IMR-90 (cell line): ENCODE results near the gene CLDN14. TPM values are rescaled to one million over a fixed set of nuclear protein-coding genes. Genes with fewer than 3 reads are reported as not detected.

Experiments used
- ATAC-seq: fragments of 200-7000 bp; cut with Tn5 transposase; 2 replicates; pipeline ENCODE4 v1.9.1; 2020; ENCODE audit warnings: low read depth, mild to moderate bottlenecking, moderate library complexity
- BruUV-seq: library from RNA; stranded (reverse); fragments of 400-500 nt; replicated peaks from 2 replicates; lab custom pipeline; 2021; lab: Mats Ljungman, UMichigan
- CTCF ChIA-PET: fragments of 300-600 bp; formaldehyde crosslinking; extraction: SDS; loops from one replicate; lab custom pipeline; 2021; ENCODE audit warnings: antibody characterized with exemption; lab: Yijun Ruan, JAX
- POLR2A ChIA-PET: fragments of 300-600 bp; sonication (Branson Sonifier 250); formaldehyde crosslinking; loops from one replicate; lab custom pipeline; 2022; ENCODE audit warnings: antibody characterized with exemption; ENCODE audit not compliant: unreplicated experiment; lab: Charles Lee
- DNase-seq: peaks from one replicate; pipeline ENCODE4 v3.0.0; 2013
- H2AFZ ChIP-seq: replicated peaks from 2 replicates; pipeline ENCODE3; 2013; ENCODE audit warnings: low read length, mild to moderate bottlenecking; ENCODE audit not compliant: poor library complexity
- H2AK5ac ChIP-seq: 2 replicates; pipeline ENCODE4 v1.6.1; 2013; ENCODE audit warnings: low read depth, low read length, inconsistent platforms
- H2AK9ac ChIP-seq: replicated peaks from 2 replicates; pipeline ENCODE3; 2013; ENCODE audit warnings: mild to moderate bottlenecking, low read depth, low read length, moderate library complexity; ENCODE audit not compliant: poor library complexity
- H2BK120ac ChIP-seq: 2 replicates; pipeline ENCODE4 v1.6.1; 2013; ENCODE audit warnings: low read depth, low read length, inconsistent platforms
- H2BK15ac ChIP-seq: 3 replicates; pipeline ENCODE4 v1.6.1; 2013; ENCODE audit warnings: low read depth, low read length, inconsistent platforms
- H2BK20ac ChIP-seq: 2 replicates; pipeline ENCODE4 v1.6.1; 2013; ENCODE audit warnings: low read depth, mild to moderate bottlenecking, inconsistent platforms, low read length, moderate library complexity
- H2BK5ac ChIP-seq: 2 replicates; pipeline ENCODE4 v1.6.1; 2013; ENCODE audit warnings: mild to moderate bottlenecking, low read depth, low read length, inconsistent platforms; ENCODE audit not compliant: poor library complexity, severe bottlenecking
- H3K14ac ChIP-seq: replicated peaks from 2 replicates; pipeline ENCODE4 v1.6.1; 2013; ENCODE audit warnings: low read depth, low read length, inconsistent platforms
- H3K18ac ChIP-seq: 2 replicates; pipeline ENCODE4 v1.6.1; 2013; ENCODE audit warnings: low read depth, low read length, control low read depth
- H3K23ac ChIP-seq: 2 replicates; pipeline ENCODE4 v1.6.1; 2013; ENCODE audit warnings: low read depth, low read length, inconsistent platforms
- H3K27ac ChIP-seq: 2 replicates; pipeline ENCODE4 v1.5.1; 2013; ENCODE audit warnings: mild to moderate bottlenecking, control low read depth, low read length; ENCODE audit not compliant: insufficient read depth
- H3K27me3 ChIP-seq: 2 replicates; pipeline ENCODE4 v1.6.1; 2013; ENCODE audit warnings: low read length; ENCODE audit not compliant: control insufficient read depth, insufficient read depth
- H3K36me3 ChIP-seq: 2 replicates; pipeline ENCODE4 v1.6.1; 2013; ENCODE audit warnings: low read length, mixed read lengths; ENCODE audit not compliant: control insufficient read depth, insufficient read depth
- H3K4ac ChIP-seq: 2 replicates; pipeline ENCODE4 v1.6.1; 2013; ENCODE audit warnings: low read depth, low read length, inconsistent platforms
- H3K4me1 ChIP-seq: 2 replicates; pipeline ENCODE4 v1.6.1; 2013; ENCODE audit warnings: low read length, mixed read lengths; ENCODE audit not compliant: control insufficient read depth, insufficient read depth
- H3K4me2 ChIP-seq: 2 replicates; pipeline ENCODE4 v1.6.1; 2013; ENCODE audit warnings: low read depth, mild to moderate bottlenecking, control low read depth, low read length, moderate library complexity
- H3K4me3 ChIP-seq: 2 replicates; pipeline ENCODE4 v1.5.1; 2013; ENCODE audit warnings: low read depth, mild to moderate bottlenecking, control low read depth, low read length, moderate library complexity; ENCODE audit not compliant: insufficient read depth
- H3K56ac ChIP-seq: 2 replicates; pipeline ENCODE4 v1.6.1; 2013; ENCODE audit warnings: low read length, inconsistent platforms; ENCODE audit not compliant: insufficient read depth; ENCODE audit errors: extremely low read depth
- H3K79me1 ChIP-seq, 2 experiments: 2 replicates each; pipeline ENCODE4 v1.6.1; 2013; ENCODE audit warnings: low read length in 2 of 2, inconsistent platforms in 1 of 2, low read depth in 1 of 2
- H3K9ac ChIP-seq: 2 replicates; pipeline ENCODE4 v1.6.1; 2013; ENCODE audit warnings: low read depth, low read length, control low read depth
- H3K9me1 ChIP-seq: 2 replicates; pipeline ENCODE4 v1.6.1; 2013; ENCODE audit warnings: low read length, inconsistent platforms; ENCODE audit not compliant: insufficient read depth
- H3K9me3 ChIP-seq: 2 replicates; pipeline ENCODE4 v1.6.1; 2013; ENCODE audit warnings: low read length; ENCODE audit not compliant: control insufficient read depth, insufficient read depth
- H4K20me1 ChIP-seq: 2 replicates; pipeline ENCODE4 v1.6.1; 2013; ENCODE audit warnings: low read length, inconsistent platforms; ENCODE audit not compliant: insufficient read depth
- H4K5ac ChIP-seq: 2 replicates; pipeline ENCODE4 v1.6.1; 2013; ENCODE audit warnings: mild to moderate bottlenecking, low read depth, low read length, control low read depth
- H4K8ac ChIP-seq, 2 experiments: 2 replicates each; pipeline ENCODE4 v1.6.1; 2013; ENCODE audit warnings: low read depth in 2 of 2, low read length in 2 of 2, control low read depth in 1 of 2, inconsistent platforms in 1 of 2
- H4K91ac ChIP-seq: 2 replicates; pipeline ENCODE4 v1.6.1; 2013; ENCODE audit warnings: low read depth, low read length, inconsistent platforms; ENCODE audit not compliant: insufficient read depth
- BHLHE40 ChIP-seq: fragments of 150-350 bp; IDR thresholded peaks from 2 replicates; pipeline ENCODE4 v1.6.1; 2016; ENCODE audit warnings: mild to moderate bottlenecking, low read depth, low read length
- CEBPB ChIP-seq: IDR thresholded peaks from 2 replicates; pipeline ENCODE4 v1.6.1; 2012; ENCODE audit warnings: low read depth, low read length, improper control_type of control experiment
- CHD1 ChIP-seq: IDR thresholded peaks from 2 replicates; pipeline ENCODE4 v1.6.1; 2012; ENCODE audit warnings: low read depth, low read length, improper control_type of control experiment
- CTCF ChIP-seq: conservative IDR thresholded peaks from 2 replicates; pipeline ENCODE4 v1.5.1; 2012; ENCODE audit warnings: mild to moderate bottlenecking, low read depth, low read length, improper control_type of control experiment
- ELK1 ChIP-seq: fragments of 150-350 bp; IDR thresholded peaks from 2 replicates; pipeline ENCODE4 v1.6.1; 2016; ENCODE audit warnings: low read depth, mild to moderate bottlenecking, low read length, moderate library complexity, borderline replicate concordance
- MAFK ChIP-seq: IDR thresholded peaks from 2 replicates; pipeline ENCODE4 v1.6.1; 2012; ENCODE audit warnings: low read depth, low read length, improper control_type of control experiment
- MXI1 ChIP-seq: IDR thresholded peaks from 2 replicates; pipeline ENCODE4 v1.6.1; 2012; ENCODE audit warnings: low read depth, mild to moderate bottlenecking, low read length, moderate library complexity, borderline replicate concordance
- POLR2A ChIP-seq: IDR thresholded peaks from 2 replicates; pipeline ENCODE4 v1.6.1; 2012; ENCODE audit warnings: mild to moderate bottlenecking, low read depth, low read length
- RAD21 ChIP-seq: IDR thresholded peaks from 2 replicates; pipeline ENCODE4 v1.6.1; 2012; ENCODE audit warnings: low read length, improper control_type of control experiment
- RCOR1 ChIP-seq: IDR thresholded peaks from 2 replicates; pipeline ENCODE4 v1.6.1; 2012; ENCODE audit warnings: mild to moderate bottlenecking, low read length, improper control_type of control experiment; ENCODE audit not compliant: insufficient replicate concordance
- RFX5 ChIP-seq: IDR thresholded peaks from 2 replicates; pipeline ENCODE4 v1.8.0; 2012; ENCODE audit warnings: low read depth, mild to moderate bottlenecking, low read length, moderate library complexity
- WGBS, 2 experiments: methylation state at CpG; one replicate each; pipeline versions ENCODE4 v1.1.5 to v1.1.7; 2013; ENCODE audit warnings: missing lambda C conversion rate in 2 of 2; ENCODE audit not compliant: insufficient read length in 1 of 2; ENCODE audit errors: extremely low coverage in 2 of 2; 5-methylcytosine and 5-hydroxymethylcytosine counted together
- dilution Hi-C: fragments of 300-500 bp; cut with HindIII; formaldehyde crosslinking; loops from one replicate; pipeline ENCODE4 v1.14.3; 2018; ENCODE audit warnings: low sequenced_read_pairs; ENCODE audit not compliant: unreplicated experiment
- in situ Hi-C: fragments of 300-500 bp; cut with MboI; formaldehyde crosslinking; loops from 3 replicates; pipeline ENCODE4 v1.14.3; 2019; ENCODE audit warnings: low sequenced_read_pairs, inconsistent platforms, mixed read lengths
- intact Hi-C: fragments of 100-400 bp; cut with micrococcal nuclease; formaldehyde crosslinking; loops from 2 replicates; pipeline ENCODE4 v1.10.0; 2022
- polyA plus RNA-seq, 3 experiments: library from polyadenylated mRNA; depleted of rRNA; stranded (reverse); fragments of >200 nt; gene quantifications; 2 replicates each; pipeline ENCODE4 v1.2.3, GENCODE V29; 2012; ENCODE audit warnings: low replicate concordance in 1 of 3
- total RNA-seq: library from RNA; depleted of rRNA; stranded (reverse); fragments of >200 nt; gene quantifications from 2 replicates; pipeline ENCODE4 v1.2.3, GENCODE V29; 2012

CLDN14 gene
- total and polyA plus RNA-seq, 2 of the 4 experiments (the other 2 are of a cell fraction): not detected

GRCh38 chr21:36454706-36455105 is 25.2 kb downstream of the CLDN14 start:
- no peak overlapping the region for H4K91ac ChIP-seq
- no peak for ATAC-seq
- WGBS, 2 experiments: 79% methylated on average over 3 of the region's 4 CpGs; no CpG with 5 or more reads in 1 of the 2 experiments
- no peak overlapping the region for H3K56ac ChIP-seq
- H2BK5ac ChIP-seq: no peak overlapping the region
- H3K9me1 ChIP-seq: 0 out of 2 replicates have a peak, but pooled peaks cover 2% of the 10 kb centered on the region
- no peaks in the 10 kb centered on the region for H3K9me3 ChIP-seq
- H2AFZ ChIP-seq: no peak overlapping the region
- CTCF ChIA-PET: interaction anchor here (0.7 to 0.9 kb wide), 2 partner anchors 11 to 70 kb away, joined by 3 read pairs; no protein-coding TSS in a partner anchor
- BruUV-seq: no TSS peak
- no peak overlapping the region for H3K23ac ChIP-seq
- no peak overlapping the region for H2BK20ac ChIP-seq
- H4K20me1 ChIP-seq: no peaks in the 10 kb centered on the region
- H4K5ac ChIP-seq: no peak overlapping the region
- no peak overlapping the region for H4K8ac ChIP-seq
- H3K9ac ChIP-seq: no peak overlapping the region
- in situ Hi-C loops: no loop called here
- TF ChIP-seq CEBPB (no peak), RAD21 (no peak), BHLHE40 (no peak), CTCF (no peak), MXI1 (no peak), CHD1 (no peak), RFX5 (no peak), RCOR1 (no peak), MAFK (no peak), ELK1 (no peak), POLR2A (no peak)
- dilution Hi-C loops: no loop called here
- H3K4me3 ChIP-seq: no peak overlapping the region
- H3K4me2 ChIP-seq: no peak overlapping the region
- intact Hi-C loops: no loop called here
- H2AK9ac ChIP-seq: no peak overlapping the region
- H2BK15ac ChIP-seq: no peak overlapping the region
- H3K27me3 ChIP-seq: no peaks in the 10 kb centered on the region
- H2BK120ac ChIP-seq: no peak overlapping the region
- no peak overlapping the region for H3K27ac ChIP-seq
- H2AK5ac ChIP-seq: no peak overlapping the region
- POLR2A ChIA-PET: no interaction called here
- no peaks in the 10 kb centered on the region for H3K36me3 ChIP-seq
- H3K4ac ChIP-seq: no peak overlapping the region
- no peak overlapping the region for H3K14ac ChIP-seq
- H3K18ac ChIP-seq: no peak overlapping the region
- DNase-seq: no peak
- peaks cover 4% of the 10 kb centered on the region for H3K4me1 ChIP-seq
- H3K79me1 ChIP-seq: no peaks in the 10 kb centered on the region
